NCI-H2196 treated with DMSO at 0.1 percent for 48 hours (cell line): Measurements from ENCODE around the gene PPARA.

Experiments used
- DNase-seq: peaks from one replicate; lab custom pipeline; 2025; ENCODE audit not compliant: unreplicated experiment; lab: John Stamatoyannopoulos, UW

Gene PPARA

DNA sequence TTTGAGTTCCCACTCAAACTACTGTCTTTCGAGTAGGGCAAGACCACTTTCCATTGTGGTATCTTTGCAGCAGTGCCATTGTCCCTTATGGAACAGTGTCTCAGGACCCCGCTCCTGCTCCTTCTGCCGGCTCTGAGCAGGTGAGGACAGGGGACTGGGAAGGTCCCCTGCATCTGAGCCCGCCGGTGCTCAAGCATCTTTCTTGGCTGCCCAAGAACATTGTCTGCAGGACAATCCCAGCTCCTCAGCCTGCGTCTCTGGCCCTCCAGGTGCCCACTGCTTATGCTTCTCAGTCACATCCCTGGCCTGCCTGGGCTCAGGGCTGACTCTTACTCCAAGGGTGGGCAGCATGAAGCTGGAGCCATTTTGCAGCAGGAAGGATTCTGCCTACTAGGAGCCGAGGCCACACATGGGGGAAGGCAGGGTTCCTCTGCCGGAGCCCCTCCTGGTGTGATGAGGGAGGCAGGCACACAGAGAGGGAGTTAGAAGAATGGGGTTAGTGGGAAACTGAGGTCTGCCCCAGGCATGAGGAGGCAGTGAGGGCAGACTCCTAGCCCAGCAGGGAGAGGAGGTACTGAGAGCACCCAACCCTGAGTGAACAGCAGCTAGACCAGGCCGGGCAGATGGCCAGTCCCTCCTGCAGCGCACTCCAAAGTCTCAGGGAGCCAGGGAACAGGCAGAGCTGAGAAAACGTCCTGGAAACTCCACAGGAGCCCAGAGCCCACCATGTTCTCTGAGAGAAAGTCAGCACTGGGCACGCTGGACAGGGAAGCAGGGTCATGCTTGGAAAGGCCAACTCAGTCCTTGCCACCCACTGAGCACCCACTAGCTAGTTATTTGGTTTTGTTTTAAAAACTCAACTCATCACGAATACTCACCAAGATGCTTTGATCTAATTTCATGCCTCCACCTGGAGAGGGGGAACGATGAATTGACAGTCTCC lies 7.5 kb upstream of the PPARA start:
- no peak for DNase-seq

DNA sequence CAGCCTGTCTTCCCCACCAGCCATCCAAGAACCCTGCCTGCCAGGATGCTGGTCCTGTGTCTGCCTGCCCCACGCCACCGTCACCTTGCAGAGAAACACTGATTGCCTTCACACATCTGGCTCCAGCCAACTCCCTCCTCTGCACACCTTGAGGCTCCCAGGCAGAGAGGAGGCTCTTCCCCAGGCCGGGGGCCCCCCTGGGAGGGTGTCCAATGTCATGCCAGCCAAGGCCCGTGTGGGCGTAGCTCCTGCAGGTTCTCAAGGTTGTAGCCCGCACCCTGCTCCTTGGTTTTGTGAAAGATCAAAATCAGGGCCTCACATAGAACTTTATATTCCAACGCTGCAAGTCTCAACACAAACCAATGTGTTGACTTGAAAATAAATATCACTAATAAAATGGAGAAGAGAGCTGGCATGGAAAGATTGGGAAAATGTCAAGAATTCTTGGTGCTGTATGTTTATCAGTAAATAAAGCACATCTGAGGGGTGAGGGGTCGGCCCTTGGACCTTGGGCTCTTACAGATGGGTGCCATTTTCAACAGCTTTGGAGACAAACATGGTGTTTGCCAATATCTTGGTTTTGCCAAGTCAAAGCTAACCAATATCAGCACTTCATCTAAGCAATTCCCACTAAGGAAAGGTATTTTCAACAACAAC lies 6.7 kb upstream of the PPARA start:
- DNase-seq, result no peak

DNA sequence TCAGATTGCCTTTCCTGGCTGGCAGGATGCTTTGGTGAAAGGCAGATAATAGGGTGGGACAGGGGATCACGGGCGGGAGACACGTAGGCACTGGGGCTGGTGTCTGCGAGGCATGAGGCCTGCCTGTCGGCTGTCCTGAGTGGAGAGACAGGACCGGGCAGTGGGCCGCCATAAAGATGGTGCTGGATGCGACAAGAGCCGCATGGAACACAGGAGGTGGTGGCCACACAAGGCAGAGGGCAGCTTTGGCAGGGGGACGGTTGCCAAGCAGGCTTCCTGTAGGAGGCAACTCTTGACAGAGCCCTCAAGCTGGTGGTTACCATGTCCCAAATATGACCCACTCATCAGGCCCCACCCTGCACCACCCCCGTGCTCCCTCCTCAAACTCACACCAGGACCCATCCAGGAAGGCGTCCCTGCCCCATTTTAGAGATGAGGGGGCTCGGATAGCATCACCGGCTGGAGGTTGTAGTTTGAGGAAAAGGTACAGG lies 4.9 kb upstream of the PPARA start:
- no peak for DNase-seq

DNA sequence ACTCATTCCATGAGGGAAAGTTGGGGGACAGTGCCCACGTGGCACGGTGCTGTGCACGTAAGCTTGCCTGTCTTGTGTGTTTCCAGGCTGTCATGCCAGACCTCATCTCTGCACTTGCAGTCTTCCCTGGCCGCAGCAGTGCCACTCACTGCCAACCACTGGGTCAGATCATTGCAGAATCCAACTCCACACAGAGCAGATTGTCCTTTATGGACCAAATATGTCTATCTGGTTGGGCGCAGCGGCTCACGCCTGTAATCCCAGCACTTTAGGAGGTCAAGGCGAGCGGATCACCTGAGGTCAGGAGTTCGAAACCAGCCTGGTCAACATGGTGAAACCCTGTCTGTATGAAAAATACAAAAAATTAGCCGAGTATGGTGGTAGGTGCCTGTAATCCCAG lies 4.4 kb upstream of the PPARA start:
- no peak for DNase-seq

DNA sequence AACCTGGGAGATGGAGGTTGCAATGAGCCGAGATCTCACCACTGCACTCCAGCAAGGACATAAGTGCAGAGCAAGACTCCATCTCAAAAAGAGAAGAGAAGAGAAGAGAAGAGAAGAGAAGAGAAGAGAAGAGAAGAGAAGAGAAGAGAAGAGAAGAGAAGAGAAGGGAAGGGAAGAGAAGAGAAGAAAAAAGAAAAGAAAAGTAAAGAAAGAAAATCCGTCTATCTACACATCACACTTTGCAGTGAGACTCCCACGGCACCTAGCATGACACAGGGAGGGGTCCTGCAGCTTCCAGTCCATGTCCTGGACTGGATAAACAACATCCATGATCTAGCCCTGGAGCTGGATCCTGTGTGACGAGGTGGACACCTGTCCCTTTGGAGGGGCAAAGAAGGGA lies 4.0 kb upstream of the PPARA start:
- DNase-seq, result no peak

- DNase-seq, result no peak
Measured at GRCh38 chr22:46147061-46147460, 3.3 kb upstream of the PPARA start.

GRCh38 chr22:46147471-46148267 lies 2.7 kb upstream of the PPARA start:
- no peak for DNase-seq

DNA sequence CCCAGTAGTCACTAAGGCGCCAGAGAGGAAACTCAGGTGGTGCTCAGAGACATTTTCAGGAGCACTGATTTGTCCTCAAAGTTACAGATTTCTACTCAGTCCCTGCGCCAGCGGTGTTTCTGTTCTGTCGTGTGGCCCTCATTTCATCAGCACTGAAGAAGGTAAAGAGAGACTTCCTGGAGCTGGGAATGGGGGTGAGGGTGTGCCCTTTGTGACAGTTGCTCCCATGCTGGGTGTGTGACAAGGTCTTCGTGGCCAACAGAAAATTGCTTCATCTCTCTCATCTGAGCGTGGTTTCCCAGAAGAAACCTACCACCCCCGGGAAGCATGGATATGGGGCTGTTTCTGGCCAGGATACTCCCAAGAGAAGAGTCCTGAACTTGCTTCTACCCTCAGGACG lies 2.0 kb upstream of the PPARA start:
- DNase-seq, result no peak

DNA sequence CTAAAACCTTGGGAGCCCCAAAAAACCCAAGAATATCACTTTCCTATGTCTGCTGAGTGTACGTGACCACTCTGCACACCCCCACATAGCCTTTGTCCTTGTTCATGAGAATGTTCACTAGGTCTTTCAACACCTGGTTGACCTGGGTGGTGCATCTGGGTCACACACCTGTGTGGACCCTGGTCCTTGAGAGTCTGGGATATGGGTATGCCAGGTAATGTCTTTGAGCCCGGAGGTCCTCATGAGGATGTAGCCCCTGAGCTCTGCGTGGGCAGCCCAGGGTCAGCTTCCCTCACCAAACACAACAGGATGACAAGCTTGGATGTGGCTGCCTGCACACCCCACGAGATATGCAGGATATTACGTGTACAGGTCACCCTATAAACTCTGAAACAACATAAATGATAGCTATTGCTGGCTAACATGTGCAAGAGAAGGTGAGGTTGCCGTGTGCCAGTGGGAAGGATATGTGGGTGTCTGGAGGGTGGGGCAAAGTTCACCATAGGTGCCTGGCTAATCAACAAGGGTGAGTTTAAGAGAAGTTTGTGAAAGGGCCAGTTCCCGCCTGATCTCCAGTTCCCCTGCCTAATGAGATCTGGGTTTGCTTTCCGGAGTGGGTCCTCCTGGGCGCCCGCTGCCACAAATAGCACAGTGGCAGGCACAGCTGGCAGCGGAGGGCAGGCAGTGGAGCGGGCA lies 1.4 kb upstream of the PPARA start:
- DNase-seq, result no peak

DNA sequence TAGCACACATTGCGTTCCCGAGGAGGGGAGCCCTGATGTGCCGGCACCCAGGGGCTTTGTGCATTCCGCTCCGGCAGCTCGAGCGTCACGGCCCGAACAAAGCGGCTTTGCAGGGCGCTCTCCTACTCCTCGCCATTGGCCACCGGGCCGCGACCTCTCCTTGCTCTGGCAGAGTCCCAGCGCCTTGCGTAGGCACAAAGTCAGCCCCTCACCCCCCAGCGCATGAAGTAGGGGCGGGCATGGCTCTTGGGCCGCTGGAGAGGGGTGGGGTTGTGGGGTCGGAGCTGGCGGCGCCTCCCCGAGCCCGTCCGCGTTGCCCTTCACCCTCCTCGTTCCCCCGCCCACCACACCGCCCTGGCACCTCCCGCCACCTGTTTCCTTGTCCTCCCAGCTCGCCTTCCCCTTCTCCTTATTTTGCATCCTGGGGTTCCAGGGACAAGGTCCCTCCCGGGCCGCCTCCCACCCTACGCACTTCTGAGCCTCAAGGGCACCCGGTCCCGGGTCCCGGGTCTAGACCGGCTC lies 753 bp upstream of the PPARA start:
- DNase-seq, result no peak

DNA sequence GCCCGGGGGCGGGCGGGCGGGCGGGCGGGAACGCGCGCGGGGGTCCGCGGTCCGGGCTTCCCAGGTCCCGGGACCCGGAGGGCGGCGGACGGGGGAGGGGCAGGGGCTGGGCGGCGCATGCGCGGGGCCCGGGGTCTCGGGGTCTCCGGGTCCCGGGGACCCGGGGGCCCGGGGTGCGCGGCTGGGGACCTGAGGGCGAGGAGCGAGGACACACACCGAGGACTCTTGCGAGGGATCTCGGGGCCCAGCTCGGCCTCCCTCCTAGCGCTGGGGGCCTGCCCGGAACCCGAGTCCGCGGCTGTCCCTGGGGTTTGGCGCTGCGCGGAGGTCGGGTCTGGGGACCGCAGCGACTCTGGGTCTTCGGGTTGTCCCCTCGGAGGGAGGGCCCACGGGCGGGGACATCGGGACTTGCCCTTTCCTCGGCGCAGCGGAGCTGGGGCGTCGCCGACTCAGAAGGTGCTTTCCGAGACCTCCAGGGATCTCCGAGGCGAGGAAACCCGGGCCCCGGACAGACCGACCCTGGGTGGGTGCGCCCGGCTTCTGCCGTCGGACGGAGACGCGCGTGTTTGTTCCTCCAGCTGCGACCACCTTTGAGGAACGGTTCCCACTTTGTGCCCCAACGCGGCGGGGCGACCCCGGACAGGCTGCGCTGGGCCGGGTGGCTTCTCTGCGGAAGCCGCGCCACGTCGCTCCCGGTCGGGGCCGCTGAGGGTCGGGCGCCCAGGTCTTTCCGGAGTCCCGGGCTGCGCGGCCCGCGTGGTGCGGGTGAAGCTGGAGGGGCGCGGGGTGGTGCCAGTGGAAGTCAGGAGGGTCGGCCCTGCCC lies 540 bp downstream of the PPARA start:
- no peak for DNase-seq

DNA sequence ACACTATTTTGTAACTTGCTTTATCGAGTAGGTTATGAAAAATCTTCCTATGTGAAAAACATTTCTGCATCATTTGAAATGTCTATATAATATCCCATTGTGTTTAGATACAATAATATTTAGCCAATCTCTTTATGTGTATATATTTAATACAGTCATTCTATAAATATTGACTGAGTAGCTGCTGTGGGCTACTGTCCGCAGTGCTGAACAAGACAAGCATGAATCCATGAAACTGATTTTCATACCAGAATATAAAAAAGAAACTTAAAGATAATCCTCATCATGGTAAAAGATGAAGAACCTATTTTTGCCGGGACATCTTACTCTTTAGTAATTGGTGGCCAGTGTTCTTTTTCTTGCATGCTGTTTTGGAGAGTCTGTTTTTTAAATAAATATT lies 3.6 kb downstream of the PPARA start:
- no peak for DNase-seq

DNA sequence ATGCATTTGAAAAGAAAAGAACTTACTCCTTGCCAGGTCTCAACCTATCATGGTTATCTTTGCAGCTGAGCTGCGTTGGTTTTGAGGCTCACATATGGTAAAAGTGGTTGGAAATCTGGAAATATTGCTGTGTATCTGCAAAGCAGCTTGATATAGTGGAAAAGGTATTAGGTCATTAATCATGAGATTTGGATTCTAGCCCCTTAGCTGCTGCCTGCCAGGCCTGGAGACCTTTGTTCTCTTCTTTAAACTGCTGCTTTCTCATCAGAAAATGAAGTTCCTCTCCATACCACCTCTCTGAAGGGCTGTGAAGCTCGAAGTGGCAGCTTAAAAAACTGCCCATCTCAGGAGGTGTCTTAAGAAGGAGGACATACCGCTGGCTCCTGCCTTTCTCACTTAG lies 5.7 kb downstream of the PPARA start:
- DNase-seq, result no peak

DNA sequence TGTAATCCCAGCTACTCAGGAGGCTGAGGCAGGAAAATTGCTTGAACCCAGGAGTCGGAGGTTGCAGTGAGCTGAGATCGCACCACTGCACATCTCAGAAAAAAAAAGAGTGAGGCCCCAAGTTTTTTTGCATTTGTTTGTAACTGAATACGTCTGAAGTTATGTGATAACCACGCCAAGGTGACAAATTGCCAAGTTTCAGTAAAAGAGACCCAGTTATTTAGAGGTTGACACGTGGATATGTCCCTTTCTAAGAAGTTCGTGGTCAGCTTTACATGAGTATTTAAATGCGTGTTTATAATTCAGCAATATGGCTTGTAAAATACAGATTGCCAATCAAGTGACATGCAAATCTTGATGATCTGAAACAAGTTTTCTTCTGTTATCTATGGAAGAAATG lies 8.0 kb downstream of the PPARA start:
- no peak for DNase-seq

DNA sequence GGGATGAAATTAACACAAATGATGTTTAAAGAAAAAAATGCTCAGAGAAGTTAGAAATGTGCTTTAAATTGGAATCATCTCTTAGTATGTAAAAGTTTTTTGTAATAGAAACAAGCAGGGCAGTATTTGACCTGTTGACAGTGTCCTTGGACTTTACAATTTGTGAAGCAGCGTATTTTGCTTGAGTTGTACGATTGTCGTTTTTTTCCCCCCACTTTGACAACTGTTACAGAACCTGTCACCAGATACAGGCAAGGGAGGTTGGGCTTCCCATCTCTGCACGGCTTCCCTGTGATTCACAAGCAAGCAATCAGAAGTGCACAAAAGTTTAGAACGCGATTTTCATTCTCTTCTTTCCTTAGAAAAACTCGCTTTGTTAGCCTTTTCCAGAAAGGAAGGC lies 8.9 kb downstream of the PPARA start:
- no peak for DNase-seq

DNA sequence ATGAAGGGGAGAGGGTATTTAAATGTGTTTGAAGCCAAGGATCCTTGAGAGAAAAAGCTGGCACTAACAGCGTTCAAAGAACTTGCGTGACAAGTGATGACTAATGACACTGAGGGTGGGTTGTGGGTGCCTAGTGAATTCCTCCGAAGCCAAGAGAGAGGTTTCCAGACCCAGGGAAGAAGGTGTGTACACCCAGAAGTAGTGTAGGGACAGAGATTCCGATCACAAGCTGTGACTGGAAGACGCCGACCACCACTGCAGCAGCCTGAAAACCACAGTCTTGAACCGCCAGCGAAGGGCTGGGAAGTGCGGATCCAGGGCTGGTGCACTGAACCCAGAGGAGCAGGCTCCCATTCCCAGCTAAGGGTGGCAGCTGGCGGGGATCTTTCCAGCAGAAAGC lies 9.5 kb downstream of the PPARA start:
- no peak for DNase-seq

DNA sequence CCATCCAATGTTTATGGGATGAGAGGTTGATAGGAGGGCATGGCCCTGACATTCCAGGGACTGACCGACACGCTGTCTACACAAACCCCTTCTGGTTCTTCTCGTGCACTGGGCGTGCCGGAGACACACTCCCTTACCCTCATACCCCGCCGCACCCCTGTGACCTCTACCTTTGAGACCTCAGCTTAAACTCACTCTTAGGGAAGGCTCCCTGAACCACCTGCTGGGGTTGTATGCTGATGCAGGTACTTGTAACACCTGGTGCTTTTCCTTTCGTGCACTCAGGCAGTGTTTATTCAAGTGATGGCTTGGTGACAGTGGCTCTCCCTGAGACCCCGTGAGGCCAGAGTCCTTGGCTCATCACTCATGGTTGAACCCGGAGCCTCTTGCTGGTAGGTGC lies 12.0 kb downstream of the PPARA start:
- DNase-seq, result no peak

GRCh38 chr22:46162771-46163556 lies 12.6 kb downstream of the PPARA start:
- DNase-seq, result no peak

DNA sequence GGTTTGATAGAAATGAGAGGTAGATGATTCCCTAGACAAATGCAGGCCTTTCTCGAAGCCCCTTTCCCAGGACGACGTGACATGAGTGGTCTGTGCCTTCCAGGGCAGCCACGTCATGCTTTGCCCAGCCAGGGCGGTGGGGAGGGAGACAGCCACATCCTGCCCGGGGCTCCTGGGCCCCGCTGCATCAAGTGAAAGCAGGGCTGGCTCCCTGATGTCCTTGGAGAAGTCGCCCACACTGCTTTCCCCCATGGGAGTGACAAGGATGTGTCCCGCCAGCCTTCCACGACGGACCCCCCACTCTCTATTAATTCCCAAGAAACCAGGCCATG lies 13.2 kb downstream of the PPARA start:
- DNase-seq, result no peak
